Pulmonary artery endothelial cell (primary cell): ENCODE measurements around the gene AFTPH. TPM values are rescaled to one million over a fixed set of nuclear protein-coding genes. Genes with fewer than 3 reads are reported as not detected.

Experiments
- DNase-seq: peaks from one replicate; pipeline ENCODE4 v3.0.0-alpha.2; 2011; ENCODE audit warnings: low read depth, low spot score
- total RNA-seq: library from RNA; depleted of rRNA; stranded (reverse); fragments of >200 nt; gene quantifications from 2 replicates; pipeline ENCODE4 v1.2.3, GENCODE V29; 2014

Gene AFTPH
- total RNA-seq, 1 donor from 2014 or later: 30.3 TPM

DNA sequence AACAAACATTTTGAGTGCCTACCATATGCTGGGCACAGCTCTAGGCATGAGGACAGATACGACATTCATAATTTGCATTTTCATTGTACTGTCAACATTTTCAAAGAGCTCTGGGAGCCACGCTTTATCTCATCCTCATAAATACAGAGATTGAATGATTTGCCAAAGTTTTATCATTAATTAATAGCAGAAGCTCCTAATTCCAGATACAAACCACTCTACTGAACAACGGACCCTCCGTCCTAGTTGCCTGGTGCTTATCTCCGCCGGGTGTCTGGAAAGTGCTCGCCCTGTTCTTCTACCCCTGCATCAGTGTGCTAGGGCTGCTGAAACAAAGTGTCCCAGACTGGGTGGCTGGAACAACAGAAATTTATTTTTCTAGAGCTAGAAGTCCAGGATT lies 105.7 kb downstream of the AFTPH start:
- DNase-seq: no peak

DNA sequence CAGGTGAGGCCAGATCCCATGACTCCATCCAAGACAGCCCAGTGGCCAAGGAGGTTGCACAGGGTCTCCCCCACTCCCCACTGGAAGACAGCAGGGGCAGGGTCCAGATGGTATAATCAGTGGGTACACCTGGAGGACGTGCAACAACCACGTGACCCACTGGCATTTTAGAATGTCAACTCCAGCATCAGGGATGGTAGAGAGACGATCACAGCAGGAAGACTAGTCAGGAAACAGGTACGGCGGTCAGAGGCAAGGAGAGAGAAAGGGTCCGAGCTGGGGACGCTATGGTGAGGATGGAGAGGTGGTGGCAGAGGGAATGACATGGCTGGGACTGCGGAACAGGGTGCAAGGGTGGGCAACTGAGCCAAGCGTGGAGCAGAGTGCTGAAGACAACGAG lies 106.6 kb downstream of the AFTPH start:
- no peak for DNase-seq

DNA sequence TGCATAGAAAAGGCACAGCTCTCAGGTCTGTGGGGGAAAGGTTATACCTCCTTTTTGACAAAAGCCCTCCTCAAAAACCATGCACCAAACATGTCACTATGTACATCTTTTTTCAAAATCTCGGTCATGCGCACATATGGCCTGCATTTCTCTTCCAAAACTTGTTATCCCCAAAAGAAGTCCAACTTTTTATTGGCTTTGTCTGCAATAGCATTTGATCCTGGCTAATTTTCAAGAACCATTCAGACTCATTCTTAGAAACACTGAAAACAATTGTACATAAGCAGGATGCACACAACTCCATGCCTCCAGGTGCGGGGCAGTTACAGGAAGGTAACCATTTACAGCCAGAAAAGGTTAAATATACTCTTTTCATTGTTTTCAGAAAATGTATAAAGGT lies 107.6 kb downstream of the AFTPH start:
- DNase-seq: no peak

DNA sequence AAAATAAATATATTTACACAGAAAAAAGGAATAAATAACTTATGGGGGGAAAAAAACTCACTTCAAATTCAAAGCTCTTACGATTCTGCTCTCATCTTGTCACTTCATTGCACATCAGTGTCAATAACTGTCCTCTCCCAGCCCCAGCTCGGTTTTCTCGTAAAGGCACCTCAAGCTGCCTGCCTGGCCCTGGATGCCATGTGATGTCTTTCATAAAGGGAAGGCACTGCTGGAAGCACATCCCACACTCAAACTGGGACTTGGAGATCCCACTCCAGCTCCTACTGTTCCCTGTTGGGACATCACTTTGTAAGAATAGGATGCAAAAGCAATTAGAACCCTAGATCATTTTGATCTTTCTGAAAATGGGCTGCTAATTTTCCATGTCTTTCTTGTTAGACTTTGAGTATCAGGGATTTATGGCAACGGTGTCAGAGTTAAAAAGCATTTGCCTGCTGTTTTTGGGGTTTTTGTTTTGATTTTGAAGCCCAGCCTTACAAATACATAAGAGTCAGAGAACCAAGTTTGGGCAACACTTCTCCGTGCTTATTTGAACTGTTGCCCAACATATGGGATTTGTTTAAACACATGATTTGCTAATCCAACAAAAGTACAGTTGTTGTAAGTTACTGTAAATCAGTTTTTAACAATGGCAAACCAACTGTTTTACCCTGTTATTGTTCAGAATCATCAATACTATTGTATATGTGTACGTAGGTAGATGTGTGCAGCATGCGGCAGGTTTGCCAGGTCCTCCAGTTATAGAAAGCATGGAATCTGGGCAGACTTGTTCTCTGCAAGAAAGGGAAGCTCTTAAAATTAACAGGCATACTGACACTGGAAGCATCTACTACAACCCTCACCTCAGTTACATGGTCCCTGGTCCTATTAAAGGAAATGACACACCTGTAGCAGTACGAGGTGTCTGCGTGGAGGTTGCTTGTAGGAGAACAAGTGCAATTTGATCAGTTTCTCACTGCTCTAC lies 109.0 kb downstream of the AFTPH start:
- no peak for DNase-seq

DNA sequence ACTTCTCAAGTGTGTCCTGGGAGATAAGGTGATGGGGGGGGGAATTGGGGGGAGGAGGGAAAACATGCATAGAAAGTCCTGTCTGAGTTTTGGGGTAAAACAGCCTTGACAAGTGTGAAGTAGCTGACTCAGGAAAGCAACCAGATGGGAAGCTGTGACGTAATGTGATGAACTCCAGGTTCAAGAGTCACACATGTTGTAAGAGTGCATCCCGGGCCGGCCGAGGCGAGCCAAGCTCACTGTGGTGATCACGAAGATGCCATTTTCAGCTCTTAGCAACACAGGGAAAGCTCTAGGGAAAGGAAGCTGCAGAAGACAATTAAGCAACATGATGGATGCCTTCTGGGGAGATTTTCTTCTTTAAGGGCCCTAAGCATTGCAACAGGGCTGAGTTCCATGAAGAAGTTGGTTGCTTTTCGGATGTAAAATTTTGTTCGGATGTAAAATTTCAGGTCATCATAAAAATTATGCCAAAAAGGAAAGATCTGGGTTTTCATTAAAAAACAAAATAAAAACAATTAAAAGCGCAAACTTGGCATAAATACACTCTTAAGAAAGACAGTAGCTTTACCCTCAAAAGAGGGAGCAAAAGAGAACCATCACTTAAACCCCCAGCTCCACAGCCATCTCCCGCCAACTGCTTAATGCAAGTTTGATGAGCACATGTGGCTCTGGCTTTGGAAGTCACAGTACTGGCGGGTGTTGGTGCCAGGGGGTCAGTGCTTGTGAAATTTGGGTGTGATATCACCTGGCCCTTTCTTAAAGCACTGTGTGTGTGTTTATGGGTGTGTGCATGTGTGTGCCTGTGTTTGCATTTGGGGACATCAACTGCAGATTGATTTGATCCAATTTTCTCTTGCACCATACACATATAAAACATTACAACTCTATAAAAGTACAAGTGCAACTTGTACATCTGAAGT lies 110.5 kb downstream of the AFTPH start:
- DNase-seq: no peak

DNA sequence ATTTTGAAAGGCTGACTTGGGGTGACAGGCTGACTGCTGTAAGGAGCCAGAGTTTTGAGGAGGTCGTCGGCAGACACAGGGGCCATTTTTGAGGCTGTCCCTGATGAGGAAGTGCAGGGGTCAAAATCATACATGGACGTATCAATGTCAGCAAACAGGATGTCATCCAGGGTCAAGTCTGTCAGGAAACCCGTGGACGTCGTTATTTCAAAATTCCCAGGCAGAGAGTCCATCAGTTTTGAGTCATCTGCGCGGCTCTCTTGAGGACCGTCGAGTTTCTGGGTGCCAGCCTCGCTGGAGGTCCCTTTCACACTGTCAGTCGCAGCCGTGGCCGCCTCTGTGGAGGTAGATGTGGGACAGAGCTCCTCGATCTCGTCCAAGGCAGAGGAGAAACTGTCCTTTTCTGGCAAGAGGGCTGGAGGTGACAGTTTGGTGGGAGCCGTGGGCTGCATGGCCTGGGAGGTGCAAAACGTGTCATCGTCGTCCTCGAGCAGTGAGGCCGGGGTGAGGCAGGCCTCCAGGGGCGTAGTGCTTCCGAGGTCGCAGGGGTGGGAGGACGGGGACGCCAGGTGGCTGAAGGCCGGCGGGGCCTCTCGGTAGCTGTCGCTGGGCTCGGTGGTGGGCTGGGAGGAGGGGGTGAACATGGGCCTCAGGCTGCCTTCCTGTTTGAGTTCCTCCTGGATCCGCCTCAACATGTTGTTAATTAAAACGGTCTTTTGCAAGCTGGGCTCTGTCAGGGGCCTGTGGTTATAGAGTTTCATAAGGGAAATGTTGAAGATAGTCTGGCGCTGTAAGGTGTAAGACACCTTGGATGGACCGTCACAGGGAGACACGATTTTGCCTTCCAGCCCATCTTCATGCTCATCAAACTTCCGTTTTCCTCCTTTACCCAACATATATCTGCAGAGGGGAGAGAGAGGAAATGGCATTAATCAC lies 112.1 kb downstream of the AFTPH start:
- DNase-seq: no peak

DNA sequence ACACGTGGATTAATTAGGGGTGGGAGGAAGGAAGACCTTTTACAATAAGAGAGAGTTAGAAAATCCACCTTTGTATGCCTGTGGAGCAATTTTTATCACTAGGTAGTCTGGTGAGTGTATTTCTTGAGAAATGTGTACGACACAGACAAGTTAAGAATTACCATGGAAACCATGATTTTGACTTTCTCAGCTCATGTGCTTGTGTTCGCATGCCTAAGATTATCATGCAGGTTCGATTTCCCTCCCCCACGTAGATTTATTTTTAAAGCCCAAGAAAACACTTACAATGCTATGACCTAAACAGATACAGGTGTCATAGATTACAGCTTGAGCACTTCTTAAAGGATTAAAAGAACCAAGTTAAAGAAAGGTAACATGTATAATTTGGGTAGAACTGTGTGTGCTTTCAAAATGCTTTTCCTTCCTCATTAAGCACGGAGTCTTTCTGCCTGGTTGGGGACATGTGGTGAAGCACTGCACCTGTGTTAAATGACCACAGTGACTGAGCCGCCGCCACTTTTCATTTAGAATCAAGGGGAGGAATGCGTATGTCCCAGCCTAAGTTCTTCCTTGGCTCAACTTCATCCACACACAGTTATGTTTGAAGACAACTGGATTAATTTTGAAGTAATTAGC lies 113.0 kb downstream of the AFTPH start:
- DNase-seq: no peak

DNA sequence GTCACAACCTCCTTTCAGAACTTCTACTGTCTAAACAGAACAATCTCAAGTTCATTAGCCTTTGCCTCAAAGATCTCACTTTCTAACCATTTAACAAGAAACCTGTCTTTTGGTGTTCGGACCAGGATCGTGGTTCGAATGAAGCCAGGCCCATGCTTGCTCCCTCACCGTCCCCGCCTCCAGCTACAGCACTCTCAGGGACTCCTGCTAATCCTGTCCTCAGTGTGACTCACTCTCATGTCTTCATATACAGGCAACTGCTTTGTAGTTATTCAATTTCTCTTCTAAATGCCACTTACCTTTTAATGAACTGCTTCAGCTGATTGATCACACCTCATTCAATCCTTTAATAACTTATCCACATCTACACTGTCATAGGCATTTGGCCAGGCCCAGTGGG lies 113.8 kb downstream of the AFTPH start:
- no peak for DNase-seq

DNA sequence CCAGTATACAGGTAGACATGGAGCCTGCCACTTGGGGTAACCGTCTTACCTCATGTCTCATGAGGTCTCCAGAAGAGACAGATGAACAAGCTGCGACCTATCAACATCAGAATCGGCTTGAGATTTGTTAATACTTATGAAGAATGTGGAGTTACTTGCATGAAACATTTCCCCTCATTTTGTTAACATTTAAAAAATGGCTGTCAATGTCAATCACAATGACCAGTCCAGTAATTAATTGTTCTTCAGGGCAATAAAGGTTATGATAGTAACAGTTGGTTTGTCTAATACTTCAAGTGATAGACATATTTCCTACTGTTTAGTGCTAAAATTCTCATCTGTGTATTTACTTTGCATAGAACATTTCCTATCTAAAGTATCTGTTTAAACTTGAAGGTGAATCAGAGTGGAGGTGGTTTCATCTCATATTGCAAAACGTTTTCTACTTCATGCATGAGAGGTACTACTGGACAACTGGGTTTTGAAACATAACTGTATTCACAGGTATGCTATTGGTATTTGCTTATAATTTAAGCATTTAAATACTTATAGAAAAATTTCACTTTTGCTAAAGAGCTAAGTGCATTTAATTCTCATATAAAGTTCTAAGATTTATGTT lies 114.5 kb downstream of the AFTPH start:
- no peak for DNase-seq

DNA sequence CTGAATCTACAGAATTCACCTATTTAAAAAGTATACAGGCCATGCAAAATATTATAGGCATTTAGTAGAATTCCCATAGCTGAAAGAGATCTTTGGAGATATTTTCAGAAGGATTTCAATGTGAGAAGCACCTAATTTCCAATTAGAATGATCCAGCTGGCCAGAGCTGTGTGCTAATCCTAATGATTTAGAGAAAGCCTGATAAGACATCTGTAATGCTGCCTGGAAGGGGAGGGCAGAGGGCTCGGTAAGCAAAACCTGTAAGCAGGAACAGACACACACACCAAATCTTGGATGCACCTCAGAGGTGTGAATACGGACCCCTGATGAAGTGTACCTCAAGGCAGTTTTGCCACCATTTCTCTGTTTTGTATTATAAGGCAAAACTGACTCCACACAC lies 115.6 kb downstream of the AFTPH start:
- DNase-seq: no peak

DNA sequence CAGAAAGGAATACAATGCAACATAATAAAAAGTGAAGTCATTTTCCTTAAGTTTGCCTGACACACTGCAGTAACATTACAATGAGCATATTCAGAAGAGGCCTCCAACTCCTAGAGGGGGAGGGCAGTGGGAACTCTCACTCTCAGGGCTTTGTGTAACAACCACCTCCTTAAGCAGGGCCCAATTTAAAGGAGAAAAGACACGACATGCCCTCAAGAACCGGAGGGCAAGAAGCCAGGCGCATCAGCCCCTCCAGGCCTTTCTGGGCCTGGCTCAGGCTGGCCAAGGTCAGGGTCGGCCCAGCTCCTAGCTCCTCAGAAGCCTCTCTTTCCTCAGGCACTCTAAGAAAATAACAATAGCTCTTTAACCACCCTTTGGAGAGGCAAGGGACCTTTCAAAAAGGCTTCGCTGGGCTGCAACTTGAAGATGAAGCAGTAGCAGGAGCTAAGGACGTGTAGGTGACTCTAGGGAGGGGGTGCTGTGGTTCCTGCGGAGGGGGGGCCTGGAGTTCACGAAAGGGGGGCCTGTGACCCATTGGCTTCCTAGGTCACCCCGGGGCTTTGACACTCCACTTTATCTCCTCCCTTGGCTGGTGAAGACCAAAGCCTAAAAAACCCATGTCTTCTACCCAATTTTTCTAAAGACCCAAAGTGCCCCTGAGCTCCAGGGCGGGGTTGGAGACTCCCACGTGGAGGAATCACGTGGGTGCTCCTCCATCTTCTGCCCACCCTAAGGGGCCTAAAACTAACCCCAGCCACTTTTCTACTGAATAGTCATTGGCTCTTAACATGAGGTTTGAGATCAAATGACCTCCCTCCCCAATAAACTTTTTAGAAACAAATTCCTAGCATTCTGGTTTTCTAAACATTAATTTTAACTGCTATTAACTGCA lies 116.3 kb downstream of the AFTPH start:
- no peak for DNase-seq

DNA sequence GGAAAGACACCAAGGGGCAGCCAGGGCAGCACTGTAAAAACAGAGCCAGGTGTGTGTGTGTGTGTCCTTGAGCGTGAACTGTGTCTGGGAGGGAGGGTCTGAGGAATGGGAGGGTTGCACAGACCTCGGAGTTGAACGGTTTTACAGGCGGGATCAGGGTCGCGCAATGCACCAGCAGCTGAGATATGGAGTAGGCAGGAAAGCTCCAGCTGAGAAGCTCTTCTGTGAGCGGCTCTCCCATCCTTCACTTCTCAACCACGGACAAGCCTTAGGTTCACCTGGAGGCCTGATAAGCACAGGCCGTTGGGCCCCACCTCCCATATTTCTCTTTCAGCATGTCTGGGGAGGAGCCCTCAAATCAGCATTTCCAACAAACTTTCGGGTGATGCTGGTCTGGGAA lies 117.5 kb downstream of the AFTPH start:
- DNase-seq: no peak

Other genes starting within 250 kb of the AFTPH start
- 2.7 and 4.5 TPM in 2 replicates for gene LGALSL, start 70.2 kb upstream of the AFTPH start, total RNA-seq
- 3.0 and 3.7 TPM in 2 replicates for gene SERTAD2, start 129.6 kb downstream of the AFTPH start, total RNA-seq